HG03196 (cell line): ENCODE results near the gene UBALD2.
"Not testable (repeated sequence)": the region's sequence is repeated elsewhere in the genome, so short reads cannot be mapped to it uniquely, and the experiment has no call there.

Experiments
- ATAC-seq: cut with Tn5 transposase; IDR thresholded peaks from one replicate; pipeline ENCODE4 v1.9.1; 2021; ENCODE audit not compliant: unreplicated experiment

The UBALD2 gene

GRCh38 chr17:76276461-76277299, 11.5 kb downstream of the UBALD2 start:
- ATAC-seq, result no peak

GRCh38 chr17:76277300-76278267, 12.4 kb downstream of the UBALD2 start:
- no peak for ATAC-seq

- ATAC-seq, result no peak
Observed at GRCh38 chr17:76278268-76278908, 13.2 kb downstream of the UBALD2 start.

GRCh38 chr17:76278952-76279741, 14.0 kb downstream of the UBALD2 start:
- peak; percentile 44 for ATAC-seq

DNA sequence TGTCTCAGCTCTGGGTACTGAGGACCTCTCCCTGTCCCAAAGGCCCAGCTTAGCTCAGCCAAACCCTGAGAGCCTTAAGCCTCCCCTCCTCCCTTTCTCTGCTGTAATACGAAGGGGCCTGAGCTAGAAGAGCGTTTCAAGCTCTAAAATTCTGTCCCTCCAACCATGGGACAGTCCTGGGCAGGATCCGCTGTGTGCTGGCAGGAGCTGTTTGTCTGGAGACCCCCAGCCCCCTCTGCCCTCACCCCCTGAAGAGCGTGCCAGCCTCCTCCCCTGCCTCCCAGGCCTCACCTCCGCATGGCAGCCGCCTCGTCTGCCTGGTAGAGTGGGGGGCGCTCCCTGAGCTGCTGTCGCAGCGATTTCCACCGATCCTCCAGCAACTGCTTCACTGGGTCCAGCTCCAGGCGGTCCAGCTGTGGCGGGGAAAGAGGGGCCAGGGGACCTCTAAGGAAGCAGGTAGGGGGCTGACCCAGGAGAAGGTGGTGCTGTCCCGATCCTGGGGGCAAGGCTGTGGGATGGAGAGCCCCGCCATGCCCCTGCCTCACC, 14.7 kb downstream of the UBALD2 start:
- no peak for ATAC-seq

- no peak for ATAC-seq
Observed at GRCh38 chr17:76280650-76281049, 15.5 kb downstream of the UBALD2 start.

DNA sequence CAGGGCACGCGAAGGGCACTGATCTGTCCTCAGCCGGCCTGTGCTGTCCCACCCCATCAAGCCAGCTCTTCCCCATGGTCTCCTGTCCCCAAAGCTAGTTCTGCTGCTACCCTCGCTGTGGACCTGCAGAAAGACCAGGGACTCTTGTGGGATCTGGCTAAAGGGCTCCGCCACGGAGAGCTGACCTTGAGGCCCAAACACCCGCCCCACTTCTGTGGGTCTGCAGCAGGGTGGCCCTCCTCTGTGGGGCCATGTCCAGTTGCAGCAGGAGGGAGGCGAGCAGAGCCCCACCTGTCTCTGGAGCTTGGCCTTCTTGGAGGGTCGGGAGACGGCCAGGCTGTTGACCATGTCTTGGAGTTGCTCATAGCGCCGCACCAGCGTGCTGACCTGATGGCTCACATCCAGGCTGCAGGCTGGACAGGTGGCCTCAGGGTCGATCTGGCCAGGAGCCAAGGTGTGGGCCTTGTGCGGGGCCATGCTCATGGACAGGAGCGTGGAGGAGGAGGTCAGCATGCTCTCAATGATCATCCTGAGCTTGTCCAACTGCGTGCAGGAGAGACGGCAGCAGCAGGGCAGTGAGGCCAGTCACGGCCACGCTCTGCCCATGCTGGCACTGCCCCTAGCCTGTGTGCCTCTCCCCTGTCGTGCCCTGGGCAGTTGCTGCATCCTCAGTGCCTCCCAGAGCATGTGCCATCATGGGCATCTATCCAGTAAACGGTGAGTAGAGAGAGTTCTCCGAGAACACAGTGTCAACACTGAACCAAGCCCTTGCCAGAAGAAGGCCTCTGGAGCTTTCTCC, 16.6 kb downstream of the UBALD2 start:
- ATAC-seq, result no peak

DNA sequence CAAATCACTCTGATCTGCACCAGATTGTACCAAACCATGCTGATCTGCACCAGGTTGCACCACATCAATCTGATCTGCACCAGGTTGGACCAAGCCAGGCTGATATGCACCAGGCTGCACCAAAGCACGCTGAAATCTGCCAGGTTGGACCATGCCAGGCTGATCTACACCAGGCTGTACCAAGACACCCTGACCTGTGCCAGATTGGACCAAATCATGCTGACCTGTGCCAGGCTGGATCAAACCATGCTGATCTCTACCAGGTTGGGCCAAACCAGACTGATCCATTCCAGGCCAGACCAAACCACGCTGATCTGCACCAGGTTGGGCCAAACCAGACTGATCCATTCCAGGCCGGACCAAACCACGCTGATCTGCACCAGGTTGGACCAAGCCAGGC, 27.4 kb downstream of the UBALD2 start:
- no peak for ATAC-seq

- no peak for ATAC-seq
Observed at GRCh38 chr17:76293106-76293505, 28.0 kb downstream of the UBALD2 start.

- no peak for ATAC-seq
Observed at GRCh38 chr17:76296186-76296585, 31.0 kb downstream of the UBALD2 start.

- ATAC-seq, result no peak
Observed at GRCh38 chr17:76296889-76297288, 31.7 kb downstream of the UBALD2 start.

- ATAC-seq, result no peak
Observed at GRCh38 chr17:76297436-76297835, 32.3 kb downstream of the UBALD2 start.

GRCh38 chr17:76304226-76305134, 39.3 kb downstream of the UBALD2 start:
- no peak for ATAC-seq

- not testable (repeated sequence) for ATAC-seq
Observed at GRCh38 chr17:76305135-76305454, 39.9 kb downstream of the UBALD2 start.

GRCh38 chr17:76307299-76307965, 42.3 kb downstream of the UBALD2 start:
- no peak for ATAC-seq

DNA sequence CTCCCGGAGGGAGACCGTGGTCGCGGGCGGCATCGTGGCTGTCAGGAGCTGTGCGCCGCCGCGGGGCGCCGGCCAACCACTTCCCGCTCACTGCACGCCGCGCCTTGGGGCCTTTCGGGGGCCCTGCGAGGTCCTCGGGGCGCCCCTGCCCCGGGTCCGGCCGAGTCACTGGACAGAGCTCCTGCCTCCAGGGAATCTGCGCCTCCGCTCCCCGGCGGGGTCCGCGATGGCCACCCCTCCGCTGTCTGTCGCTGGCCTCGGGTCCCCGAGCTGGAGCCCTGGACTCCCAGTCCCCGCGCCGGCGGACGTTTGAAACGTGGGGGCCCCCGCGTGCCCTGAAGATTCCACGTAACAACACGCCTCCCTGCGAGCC, 42.8 kb downstream of the UBALD2 start, which contains the start of gene QRICH2:
QRICH2 (minus strand) TSS at position 311 of the 373 bp plus-strand sequence; CDS start at position 33, 278 bp downstream.
- no peak for ATAC-seq

DNA sequence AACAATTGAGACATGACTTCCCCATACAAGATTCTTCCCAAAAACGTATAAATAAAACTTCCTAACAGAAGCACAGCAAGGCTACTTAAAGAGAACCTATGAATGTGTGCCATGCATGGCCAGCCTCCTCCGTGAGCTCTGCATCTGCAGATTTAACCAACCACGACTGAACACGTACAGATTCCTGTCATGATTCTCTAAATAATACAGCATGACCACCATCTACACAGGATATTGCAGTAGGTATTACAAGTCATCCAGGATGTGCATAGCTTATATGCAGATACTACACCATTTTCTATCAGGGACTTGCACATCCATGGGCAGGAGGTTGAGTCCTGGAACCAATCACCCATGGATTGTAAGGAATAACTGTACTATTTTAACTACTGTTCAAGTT, 44.3 kb downstream of the UBALD2 start:
- ATAC-seq, result no peak

DNA sequence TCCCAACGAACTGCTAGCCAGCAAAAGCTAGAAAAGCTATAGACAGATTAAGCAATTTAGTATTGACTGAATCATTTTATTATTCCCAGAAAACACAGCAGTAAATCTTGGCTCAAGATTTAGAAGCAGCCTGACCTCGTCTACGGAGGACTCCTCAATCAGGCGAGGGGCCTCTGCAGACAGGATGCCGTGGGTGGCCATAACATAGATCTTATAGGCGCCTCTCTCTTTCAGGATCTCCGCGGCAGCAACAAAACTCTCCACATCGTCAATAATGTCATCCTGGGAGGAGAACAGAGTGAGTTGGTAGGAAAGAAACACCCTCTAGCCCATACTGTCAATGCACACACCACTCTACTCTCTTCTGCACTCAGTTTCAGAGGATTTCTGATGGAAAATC, 47.6 kb downstream of the UBALD2 start:
- no peak for ATAC-seq
